GM19025 (cell line): ENCODE data around the gene PLEKHJ1.

Experiments
- ATAC-seq: cut with Tn5 transposase; IDR thresholded peaks from one replicate; pipeline ENCODE4 v1.9.1; 2021; ENCODE audit warnings: mild to moderate bottlenecking, low read depth, moderate library complexity; ENCODE audit not compliant: unreplicated experiment

PLEKHJ1 gene

GRCh38 chr19:2270423-2271233 is 34.5 kb upstream of the PLEKHJ1 start:
- ATAC-seq, result no peak

GRCh38 chr19:2270157-2270422 is 34.0 kb upstream of the PLEKHJ1 start:
- no peak for ATAC-seq

- peak; percentile 61 for ATAC-seq
Observed at GRCh38 chr19:2269244-2270156, 33.4 kb upstream of the PLEKHJ1 start.

- ATAC-seq, result no peak
Observed at GRCh38 chr19:2268861-2269243, 32.7 kb upstream of the PLEKHJ1 start.

- no peak for ATAC-seq
Observed at GRCh38 chr19:2268480-2268830, 32.3 kb upstream of the PLEKHJ1 start.

GRCh38 chr19:2266183-2266993 is 30.3 kb upstream of the PLEKHJ1 start:
- ATAC-seq, result no peak

GRCh38 chr19:2261438-2262172 is 25.5 kb upstream of the PLEKHJ1 start:
- no peak for ATAC-seq

- ATAC-seq, result no peak
Observed at GRCh38 chr19:2260341-2260805, 24.2 kb upstream of the PLEKHJ1 start.

GRCh38 chr19:2259336-2259735 is 23.2 kb upstream of the PLEKHJ1 start:
- ATAC-seq, result no peak

GRCh38 chr19:2255982-2256685 is 20.0 kb upstream of the PLEKHJ1 start, which contains the start of gene JSRP1:
JSRP1 (minus strand) TSS chr19:2256417; CDS start chr19:2255314, 1,103 bp downstream.
- no peak for ATAC-seq

- no peak for ATAC-seq
Observed at GRCh38 chr19:2255112-2255845, 19.1 kb upstream of the PLEKHJ1 start.

- ATAC-seq, result no peak
Observed at GRCh38 chr19:2254064-2254872, 18.1 kb upstream of the PLEKHJ1 start.

GRCh38 chr19:2253106-2254063 is 17.3 kb upstream of the PLEKHJ1 start:
- no peak for ATAC-seq

- no peak for ATAC-seq
Observed at GRCh38 chr19:2252797-2253105, 16.6 kb upstream of the PLEKHJ1 start.

GRCh38 chr19:2252055-2252796 is 16.1 kb upstream of the PLEKHJ1 start:
- ATAC-seq, result no peak
